ENCODE data around the gene WSB1.
A peak's percentile ranks its signal among the peaks of the same experiment; 100 is the strongest.
"Not testable (repeated sequence)": the region's sequence is repeated elsewhere in the genome, so short reads cannot be mapped to it uniquely, and the experiment has no call there.

WSB1 gene

GRCh38 chr17:27327871-27328270 lies 34.0 kb downstream of the WSB1 start:
- H3K4me3 ChIP-seq (ENCODE audit: low read depth, low read length) = no peak overlapping the region
- TF ChIP-seq CTCF (IDR thresholded peaks at IDR 0.05; ENCODE audit: low read depth, low read length, missing control alignments) = no peak
- no peak for DNase-seq (ENCODE audit: low read depth)

GRCh38 chr17:27328686-27329085 lies 34.8 kb downstream of the WSB1 start:
- not testable (repeated sequence) for H3K4me3 ChIP-seq (ENCODE audit: low read depth, low read length)

GRCh38 chr17:27329146-27329805 lies 35.4 kb downstream of the WSB1 start:
- H3K4me3 ChIP-seq (ENCODE audit: low read depth, low read length) = no peak overlapping the region
- DNase-seq (ENCODE audit: low read depth) = no peak
- no peak for TF ChIP-seq CTCF (IDR thresholded peaks at IDR 0.05; ENCODE audit: low read depth, low read length, missing control alignments)

More at GRCh38 chr17:27328686-27329085, 34.8 kb downstream of the WSB1 start:
- not testable (repeated sequence) for DNase-seq (ENCODE audit: low read depth)

GRCh38 chr17:27332047-27332393 lies 38.1 kb downstream of the WSB1 start:
- DNase-seq (ENCODE audit: low read depth) = no peak
- H3K4me3 ChIP-seq (ENCODE audit: low read depth, low read length) = no peak overlapping the region

GRCh38 chr17:27332485-27333409 lies 38.8 kb downstream of the WSB1 start:
- peak overlapping the region; percentile 61 for H3K4me3 ChIP-seq (ENCODE audit: low read depth, low read length)
- TF ChIP-seq CTCF (IDR thresholded peaks at IDR 0.05; ENCODE audit: low read depth, low read length, missing control alignments) = peak; percentile 68
- DNase-seq (ENCODE audit: low read depth) = peak; percentile 73

More at GRCh38 chr17:27332047-27332393, 38.1 kb downstream of the WSB1 start:
- TF ChIP-seq CTCF (IDR thresholded peaks at IDR 0.05; ENCODE audit: low read depth, low read length, missing control alignments) = no peak

GRCh38 chr17:27333410-27333980 lies 39.6 kb downstream of the WSB1 start:
- TF ChIP-seq CTCF (IDR thresholded peaks at IDR 0.05; ENCODE audit: low read depth, low read length, missing control alignments) = no peak
- DNase-seq (ENCODE audit: low read depth) = no peak
- peak overlapping the region; percentile 61 for H3K4me3 ChIP-seq (ENCODE audit: low read depth, low read length)

GRCh38 chr17:27336184-27336583 lies 42.3 kb downstream of the WSB1 start:
- no peak overlapping the region for H3K4me3 ChIP-seq (ENCODE audit: low read depth, low read length)
- no peak for DNase-seq (ENCODE audit: low read depth)
- TF ChIP-seq CTCF (IDR thresholded peaks at IDR 0.05; ENCODE audit: low read depth, low read length, missing control alignments) = no peak

Measured in GM12864 (cell line).